Activated T-helper 2 cell treated with anti-CD3 and anti-CD28 coated beads, Interferon-gamma antibody, Interleukin-2, Interleukin-4, amounts not matched to agents 10 μg/mL and 5 μg/mL and 100 μg/mL, durations not matched to agents 14 hours and 24 hours and 36 hours (primary cell): ENCODE results near the gene ZNF638. TPM values are rescaled to one million over a fixed set of nuclear protein-coding genes. Genes with fewer than 3 reads are reported as not detected.
"Not testable (repeated sequence)": the region's sequence is repeated elsewhere in the genome, so short reads cannot be mapped to it uniquely, and the experiment has no call there.

Experiments used
- DNase-seq: peaks from one replicate; pipeline ENCODE4 v3.0.0; 2021; ENCODE audit warnings: low spot score
- H3K27ac Mint-ChIP-seq: one replicate; pipeline ENCODE4 v1.8.0; 2021; ENCODE audit warnings: mixed read lengths
- H3K27me3 Mint-ChIP-seq: one replicate; pipeline ENCODE4 v1.8.0; 2021; ENCODE audit warnings: low read depth, mixed read lengths
- H3K36me3 Mint-ChIP-seq: one replicate; pipeline ENCODE4 v1.8.0; 2021; ENCODE audit warnings: low read depth, mixed read lengths
- H3K4me1 Mint-ChIP-seq: one replicate; pipeline ENCODE4 v1.8.0; 2021; ENCODE audit warnings: low read depth, mixed read lengths
- H3K4me3 Mint-ChIP-seq: one replicate; pipeline ENCODE4 v1.8.0; 2021; ENCODE audit warnings: low read depth, mild to moderate bottlenecking, moderate library complexity, mixed read lengths
- H3K9me3 Mint-ChIP-seq: one replicate; pipeline ENCODE4 v1.8.0; 2021; ENCODE audit warnings: mixed read lengths
- intact Hi-C: fragments of 100-400 bp; cut with micrococcal nuclease; formaldehyde crosslinking; loops from one replicate; pipeline ENCODE4 v1.15.1; 2023
- total RNA-seq: library from RNA; stranded (reverse); gene quantifications from 2 replicates; pipeline ENCODE4 v1.2.3, GENCODE V29; 2022

Gene ZNF638
- total RNA-seq, 1 donor from 2014 or later = 97.6 TPM

GRCh38 chr2:71372042-71372441 lies 40.5 kb downstream of the ZNF638 start:
- intact Hi-C loops = no loop called here
- Mint-ChIP-seq H3K36me3 (peaks cover 54% of the 10 kb centered on the region), H3K4me3 (no peak overlapping the region), H3K9me3 (no peaks in the 10 kb centered on the region), H3K27me3 (no peaks in the 10 kb centered on the region), H3K4me1 (peaks cover 4% of the 10 kb centered on the region), H3K27ac (no peak overlapping the region)
- no peak for DNase-seq

DNA sequence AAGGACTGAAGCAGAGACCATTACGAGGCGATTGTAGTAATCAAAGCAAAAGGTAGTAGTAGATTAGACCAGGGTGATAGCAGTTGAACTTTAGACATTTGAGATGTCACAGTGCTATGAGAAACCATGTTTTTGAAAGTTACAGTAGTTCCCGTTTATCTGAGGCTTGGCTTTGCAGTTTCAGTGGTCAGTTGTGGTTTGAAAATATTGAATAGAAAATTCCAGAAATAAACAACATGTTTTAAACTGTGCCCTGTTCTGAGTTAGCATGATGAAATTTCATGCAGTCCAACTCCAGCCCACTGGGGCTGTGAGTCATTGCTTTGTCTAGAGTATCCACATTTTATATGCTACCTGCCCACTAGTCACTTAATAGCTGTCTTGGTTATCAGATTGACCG lies 47.5 kb downstream of the ZNF638 start:
- Mint-ChIP-seq H3K4me3 (no peak overlapping the region), H3K4me1 (peaks cover 15% of the 10 kb centered on the region), H3K27me3 (no peaks in the 10 kb centered on the region), H3K27ac (no peak overlapping the region), H3K36me3 (peaks cover 67% of the 10 kb centered on the region), H3K9me3 (no peaks in the 10 kb centered on the region)
- intact Hi-C loops = no loop called here
- no peak for DNase-seq

DNA sequence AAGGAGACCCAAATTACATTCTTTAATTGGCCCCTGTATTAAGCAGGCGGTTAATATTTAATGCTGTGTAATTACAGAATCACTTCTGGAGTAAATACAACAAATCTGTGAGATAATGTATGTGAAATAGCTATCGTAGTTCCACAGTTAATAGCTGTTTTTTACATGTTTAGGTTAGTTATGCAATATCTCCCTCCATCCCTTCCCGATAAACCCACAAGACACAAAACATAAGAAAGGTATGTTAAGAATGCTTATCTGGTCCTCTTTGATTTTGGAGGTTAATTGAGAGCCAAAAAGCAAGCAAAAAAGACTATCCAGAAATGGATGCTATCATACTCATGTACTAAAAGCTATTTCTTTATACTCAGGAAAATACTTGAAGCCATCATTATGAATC lies 49.1 kb downstream of the ZNF638 start:
- Mint-ChIP-seq H3K4me3 (no peak overlapping the region), H3K27me3 (no peaks in the 10 kb centered on the region), H3K27ac (no peak overlapping the region), H3K4me1 (peaks cover 16% of the 10 kb centered on the region), H3K9me3 (no peaks in the 10 kb centered on the region), H3K36me3 (peaks cover 65% of the 10 kb centered on the region)
- no peak for DNase-seq
- intact Hi-C loops = no loop called here

GRCh38 chr2:71385012-71385411 lies 53.4 kb downstream of the ZNF638 start:
- DNase-seq = no peak
- Mint-ChIP-seq H3K27me3 (no peaks in the 10 kb centered on the region), H3K27ac (no peak overlapping the region), H3K36me3 (peaks cover 71% of the 10 kb centered on the region), H3K4me3 (no peak overlapping the region), H3K4me1 (peaks cover 3% of the 10 kb centered on the region), H3K9me3 (no peaks in the 10 kb centered on the region)
- intact Hi-C loops = no loop called here

GRCh38 chr2:71388214-71388613 lies 56.6 kb downstream of the ZNF638 start:
- no peak for DNase-seq
- no peaks in the 10 kb centered on the region for H3K27me3 Mint-ChIP-seq

DNA sequence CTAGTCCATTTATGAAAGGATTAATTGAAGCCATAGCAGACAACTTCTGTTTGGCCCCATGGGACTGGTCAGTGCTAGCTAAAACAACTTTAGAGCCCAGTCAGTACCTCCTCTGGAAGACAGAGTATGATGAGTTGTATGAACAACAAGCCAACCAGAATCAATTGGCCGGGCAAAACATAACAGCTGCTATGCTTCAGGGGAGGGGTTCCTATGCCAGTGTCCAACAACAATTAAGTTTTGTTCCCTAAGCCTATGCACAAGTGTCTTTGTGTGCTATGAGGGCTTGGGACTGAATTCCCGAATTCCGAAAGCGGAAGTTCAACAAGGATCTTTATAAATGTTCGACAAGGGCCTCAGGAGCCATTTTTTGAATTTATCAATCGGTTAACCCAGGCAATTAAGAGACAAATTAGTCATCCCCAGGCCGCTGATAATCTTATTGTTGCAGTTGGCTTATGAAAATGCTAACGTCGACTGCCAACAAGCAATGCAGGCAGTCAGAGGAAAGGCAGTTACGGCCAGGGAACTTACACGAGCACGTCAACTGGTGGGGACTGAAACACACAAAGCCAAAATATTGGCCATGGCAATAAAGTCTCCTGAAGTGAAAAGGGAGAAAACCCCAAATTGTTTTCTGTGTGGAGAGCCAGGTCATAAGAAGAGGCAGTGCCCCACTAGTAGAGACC lies 57.9 kb downstream of the ZNF638 start:
- Mint-ChIP-seq H3K4me1 (no peaks in the 10 kb centered on the region), H3K27me3 (no peaks in the 10 kb centered on the region), H3K36me3 (peaks cover 66% of the 10 kb centered on the region), H3K9me3 (no peaks in the 10 kb centered on the region), H3K4me3 (no peak overlapping the region), H3K27ac (no peak overlapping the region)
- intact Hi-C loops = no loop called here
- no peak for DNase-seq

More at GRCh38 chr2:71388214-71388613, 56.6 kb downstream of the ZNF638 start:
- peaks cover 66% of the 10 kb centered on the region for H3K36me3 Mint-ChIP-seq
- no peak overlapping the region for H3K27ac Mint-ChIP-seq
- H3K4me3 Mint-ChIP-seq = no peak overlapping the region
- peaks cover 2% of the 10 kb centered on the region for H3K4me1 Mint-ChIP-seq
- H3K9me3 Mint-ChIP-seq = no peaks in the 10 kb centered on the region
- intact Hi-C loops = no loop called here

DNA sequence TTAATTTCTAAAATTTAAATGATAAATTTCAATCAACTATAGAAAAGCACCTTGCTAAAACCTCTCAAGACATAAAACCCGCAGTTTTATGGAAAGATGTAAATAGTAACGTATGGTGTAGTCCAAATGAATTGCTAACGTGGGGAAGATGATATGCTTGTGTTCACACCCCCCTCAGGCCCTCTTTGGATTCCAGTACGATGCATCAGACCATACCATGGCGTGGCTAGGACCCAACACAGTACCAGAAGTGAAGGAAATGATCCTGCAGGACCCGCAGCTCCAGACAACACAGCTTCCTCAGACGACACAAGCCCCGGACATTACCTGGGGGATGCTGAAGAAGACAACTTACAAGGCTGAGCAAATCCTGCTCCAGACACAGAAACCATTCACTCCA lies 61.6 kb downstream of the ZNF638 start:
- Mint-ChIP-seq H3K4me1 (no peaks in the 10 kb centered on the region), H3K27ac (no peak overlapping the region), H3K4me3 (no peak overlapping the region), H3K9me3 (no peaks in the 10 kb centered on the region), H3K27me3 (no peaks in the 10 kb centered on the region), H3K36me3 (peaks cover 70% of the 10 kb centered on the region)
- DNase-seq = no peak
- intact Hi-C loops = no loop called here

DNA sequence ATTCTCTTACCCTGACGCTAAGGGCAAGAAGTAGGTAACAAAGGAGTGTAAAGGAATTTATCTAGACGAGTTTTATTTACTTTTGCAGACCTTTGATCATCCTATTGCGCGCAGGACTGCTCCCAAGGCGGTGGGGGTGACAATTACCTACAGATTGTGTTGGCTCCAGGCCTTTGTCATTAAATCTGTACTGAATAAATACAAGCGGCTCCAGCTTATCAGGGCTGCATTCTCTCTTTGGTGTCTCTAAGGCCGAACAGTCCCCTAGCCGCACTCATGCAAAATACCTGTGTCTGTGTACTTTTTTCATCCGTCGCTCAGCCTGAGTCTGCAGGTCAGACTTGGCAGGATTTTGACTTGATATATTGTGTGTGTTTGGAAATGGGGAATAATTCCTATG lies 63.9 kb downstream of the ZNF638 start:
- peaks cover 65% of the 10 kb centered on the region for H3K36me3 Mint-ChIP-seq
- intact Hi-C loops = no loop called here

GRCh38 chr2:71402427-71402826 lies 70.8 kb downstream of the ZNF638 start:
- no peak overlapping the region for H3K27ac Mint-ChIP-seq
- peaks cover 63% of the 10 kb centered on the region for H3K36me3 Mint-ChIP-seq
- intact Hi-C loops = no loop called here
- DNase-seq = no peak
- H3K27me3 Mint-ChIP-seq = no peaks in the 10 kb centered on the region
- no peak overlapping the region for H3K4me3 Mint-ChIP-seq
- H3K4me1 Mint-ChIP-seq = no peaks in the 10 kb centered on the region
- no peaks in the 10 kb centered on the region for H3K9me3 Mint-ChIP-seq

More for the DNA sequence above, 63.9 kb downstream of the ZNF638 start:
- H3K4me3 Mint-ChIP-seq = no peak overlapping the region
- DNase-seq = no peak
- H3K27me3 Mint-ChIP-seq = no peaks in the 10 kb centered on the region
- H3K4me1 Mint-ChIP-seq = no peaks in the 10 kb centered on the region
- H3K27ac Mint-ChIP-seq = no peak overlapping the region
- no peaks in the 10 kb centered on the region for H3K9me3 Mint-ChIP-seq

DNA sequence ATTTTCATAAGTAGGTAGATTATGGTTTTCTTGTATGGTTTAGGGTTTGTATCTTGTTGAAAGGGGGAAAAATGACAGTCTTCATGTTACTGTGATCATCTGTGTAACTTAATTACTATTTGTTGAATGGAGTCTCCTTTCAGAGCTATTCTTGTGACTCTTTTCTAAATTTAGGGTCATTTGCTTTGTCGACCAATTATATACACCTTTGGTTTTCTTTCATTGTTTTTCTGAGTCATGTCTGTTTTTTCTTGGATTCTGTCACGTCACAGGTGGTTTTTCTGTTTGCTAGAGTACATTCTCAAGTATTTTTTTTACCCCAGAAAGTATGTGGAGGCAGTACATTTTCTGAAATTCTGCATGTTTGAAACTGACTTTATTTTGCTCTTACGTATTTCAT lies 78.0 kb downstream of the ZNF638 start:
- Mint-ChIP-seq H3K4me3 (no peak overlapping the region), H3K27ac (no peak overlapping the region), H3K36me3 (peaks cover 52% of the 10 kb centered on the region), H3K9me3 (peaks cover 4% of the 10 kb centered on the region), H3K4me1 (no peaks in the 10 kb centered on the region), H3K27me3 (no peaks in the 10 kb centered on the region)
- intact Hi-C loops = no loop called here
- no peak for DNase-seq

- no peak for DNase-seq
- Mint-ChIP-seq H3K27ac (no peak overlapping the region), H3K36me3 (peaks cover 42% of the 10 kb centered on the region), H3K27me3 (no peaks in the 10 kb centered on the region), H3K4me3 (no peak overlapping the region), H3K4me1 (no peaks in the 10 kb centered on the region), H3K9me3 (peaks cover 4% of the 10 kb centered on the region)
- intact Hi-C loops = no loop called here
These were observed 79.1 kb downstream of the ZNF638 start for GRCh38 chr2:71410696-71411095.

DNA sequence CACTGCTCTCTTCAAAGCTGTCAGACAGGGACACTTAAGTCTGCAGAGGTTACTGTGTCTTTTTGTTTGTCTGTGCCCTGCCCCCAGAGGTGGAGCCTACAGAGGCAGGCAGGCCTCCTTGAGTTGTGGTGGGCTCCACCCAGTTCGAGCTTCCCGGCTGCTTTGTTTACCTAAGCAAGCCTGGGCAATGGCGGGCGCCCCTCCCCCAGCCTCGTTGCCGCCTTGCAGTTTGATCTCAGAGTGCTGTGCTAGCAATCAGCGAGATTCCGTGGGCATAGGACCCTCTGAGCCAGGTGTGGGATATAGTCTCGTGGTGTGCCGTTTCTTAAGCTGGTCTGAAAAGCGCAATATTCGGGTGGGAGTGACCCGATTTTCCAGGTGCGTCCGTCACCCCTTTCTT lies 85.3 kb downstream of the ZNF638 start:
- not testable (repeated sequence) for H3K27ac Mint-ChIP-seq

DNA sequence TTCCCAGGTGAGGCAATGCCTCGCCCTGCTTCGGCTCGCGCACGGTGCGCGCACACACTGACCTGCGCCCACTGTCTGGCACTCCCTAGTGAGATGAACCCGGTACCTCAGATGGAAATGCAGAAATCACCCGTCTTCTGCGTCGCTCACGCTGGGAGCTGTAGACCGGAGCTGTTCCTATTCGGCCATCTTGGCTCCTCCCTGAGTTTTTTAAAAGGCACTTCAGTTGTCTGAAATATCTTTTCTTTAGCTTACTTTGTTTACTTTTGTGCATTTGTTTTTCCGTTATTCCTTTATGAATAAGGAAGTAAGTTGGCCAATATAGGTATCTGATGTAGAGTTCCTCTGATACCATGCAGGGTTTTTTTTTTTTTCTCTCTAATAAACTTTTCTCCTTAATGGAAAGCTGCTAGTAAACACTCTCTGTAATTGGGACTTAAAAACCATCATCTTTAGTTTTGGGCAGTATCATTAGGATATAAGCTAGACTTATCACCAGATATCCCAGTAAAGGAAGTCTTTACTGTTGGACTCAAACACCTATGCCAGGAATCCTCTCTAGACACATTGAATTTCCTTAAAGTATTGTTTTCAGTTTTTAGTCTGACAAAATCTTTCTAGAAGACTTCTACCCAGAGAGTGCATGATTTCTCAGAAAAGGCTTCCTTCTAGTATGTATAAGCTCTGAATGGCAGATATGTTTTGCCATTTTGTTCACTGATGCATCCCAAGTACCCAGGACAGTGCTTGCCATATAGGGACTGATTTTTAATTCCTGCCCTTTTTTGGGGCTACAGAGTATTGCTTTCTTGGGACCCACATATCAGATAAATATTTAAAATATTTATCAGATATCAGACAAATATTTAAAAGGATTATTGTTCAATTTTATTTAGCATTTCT lies 86.0 kb downstream of the ZNF638 start:
- Mint-ChIP-seq H3K36me3 (peaks cover 18% of the 10 kb centered on the region), H3K4me1 (peaks cover 4% of the 10 kb centered on the region), H3K27me3 (no peaks in the 10 kb centered on the region), H3K4me3 (peak overlapping the region; percentile 76), H3K9me3 (no peaks in the 10 kb centered on the region), H3K27ac (peak overlapping the region; percentile 47)
- intact Hi-C loops = no loop called here
- no peak for DNase-seq

More for the DNA sequence above, 85.3 kb downstream of the ZNF638 start:
- peak overlapping the region; percentile 76 for H3K4me3 Mint-ChIP-seq
- H3K27me3 Mint-ChIP-seq, intact Hi-C loops, H3K9me3 Mint-ChIP-seq, H3K4me1 Mint-ChIP-seq: not testable (repeated sequence)
- H3K36me3 Mint-ChIP-seq = peaks cover 17% of the 10 kb centered on the region
- peak; percentile 22 for DNase-seq
